WI38 (cell line): Measurements from ENCODE around the gene SLC25A21.

Source experiments
- H3K4me3 ChIP-seq: 2 replicates; pipeline ENCODE4 v1.5.1; 2011; ENCODE audit warnings: low read depth, mild to moderate bottlenecking, control low read depth, low read length
- CTCF ChIP-seq: IDR thresholded peaks from 2 replicates; pipeline ENCODE4 v1.5.1; 2012; ENCODE audit warnings: low read depth, mild to moderate bottlenecking, control low read depth, low read length

Gene SLC25A21

GRCh38 chr14:37035401-37035800 is 137.0 kb downstream of the SLC25A21 start:
- H3K4me3 ChIP-seq, result no peak overlapping the region
- no peak for TF ChIP-seq CTCF

GRCh38 chr14:37034410-37035285 is 137.8 kb downstream of the SLC25A21 start:
- TF ChIP-seq CTCF, result no peak
- no peak overlapping the region for H3K4me3 ChIP-seq

- no peak overlapping the region for H3K4me3 ChIP-seq
- no peak for TF ChIP-seq CTCF
Observed at GRCh38 chr14:37032863-37033262, 139.5 kb downstream of the SLC25A21 start.

GRCh38 chr14:37027188-37027824 is 145.1 kb downstream of the SLC25A21 start:
- H3K4me3 ChIP-seq, result no peak overlapping the region
- no peak for TF ChIP-seq CTCF

GRCh38 chr14:37023875-37024565 is 148.4 kb downstream of the SLC25A21 start:
- no peak for TF ChIP-seq CTCF
- no peak overlapping the region for H3K4me3 ChIP-seq

GRCh38 chr14:37021390-37021789 is 151.0 kb downstream of the SLC25A21 start:
- TF ChIP-seq CTCF, result no peak
- no peak overlapping the region for H3K4me3 ChIP-seq

- no peak for TF ChIP-seq CTCF
- no peak overlapping the region for H3K4me3 ChIP-seq
Observed at GRCh38 chr14:37019488-37019887, 152.9 kb downstream of the SLC25A21 start.
